NCI-H82 treated with DMSO at 0.1 percent for 48 hours (cell line): ENCODE data around the gene PHC2.

Experiments used
- DNase-seq: peaks from one replicate; lab custom pipeline; 2025; ENCODE audit not compliant: unreplicated experiment; lab: John Stamatoyannopoulos, UW

The PHC2 gene

GRCh38 chr1:33455539-33456501 is 24.9 kb upstream of the PHC2 start:
- DNase-seq = peak; percentile 72

- DNase-seq = no peak
Measured at GRCh38 chr1:33454646-33455282, 23.9 kb upstream of the PHC2 start.

GRCh38 chr1:33446590-33446989 is 15.7 kb upstream of the PHC2 start:
- DNase-seq = no peak

GRCh38 chr1:33445108-33445507 is 14.2 kb upstream of the PHC2 start:
- DNase-seq = no peak

- no peak for DNase-seq
Measured at GRCh38 chr1:33443705-33444180, 12.8 kb upstream of the PHC2 start.

- DNase-seq = no peak
Measured at GRCh38 chr1:33443080-33443704, 12.3 kb upstream of the PHC2 start.

GRCh38 chr1:33442141-33442540 is 11.2 kb upstream of the PHC2 start:
- no peak for DNase-seq

GRCh38 chr1:33441088-33441745 is 10.3 kb upstream of the PHC2 start:
- DNase-seq = no peak

- DNase-seq = no peak
Measured at GRCh38 chr1:33439662-33440061, 8.8 kb upstream of the PHC2 start.

GRCh38 chr1:33438364-33439160 is 7.7 kb upstream of the PHC2 start:
- DNase-seq = peak; percentile 81

GRCh38 chr1:33436557-33437285 is 5.8 kb upstream of the PHC2 start:
- DNase-seq = peak; percentile 92

GRCh38 chr1:33435096-33435820 is 4.4 kb upstream of the PHC2 start:
- no peak for DNase-seq

GRCh38 chr1:33434363-33434750 is 3.5 kb upstream of the PHC2 start:
- DNase-seq = no peak

- DNase-seq = no peak
Measured at GRCh38 chr1:33433509-33434362, 2.8 kb upstream of the PHC2 start.

- DNase-seq = no peak
Measured at GRCh38 chr1:33429856-33430691, 821 bp downstream of the PHC2 start.

- no peak for DNase-seq
Measured at GRCh38 chr1:33429332-33429731, 1.6 kb downstream of the PHC2 start.

GRCh38 chr1:33428661-33429060 is 2.2 kb downstream of the PHC2 start:
- peak; percentile 93 for DNase-seq
